GM23338 (cell line): ENCODE data around the gene RALGPS1. TPM values are rescaled to one million over a fixed set of nuclear protein-coding genes. Genes with fewer than 3 reads are reported as not detected.

Source experiments
- ATAC-seq: fragments of 200-7000 bp; cut with Tn5 transposase; 3 replicates; pipeline ENCODE4 v1.9.1; 2020
- DNase-seq: peaks from one replicate; pipeline ENCODE4 v3.0.0-alpha.2; 2015; ENCODE audit warnings: low spot score
- H2AFZ ChIP-seq: fragments of 200-600 bp; sonication (generic); 2 replicates; pipeline ENCODE4 v1.8.0; 2016; ENCODE audit warnings: antibody characterized with exemption, mild to moderate bottlenecking, moderate library complexity
- H3F3A ChIP-seq: fragments of 200-600 bp; sonication (generic); replicated peaks from 2 replicates; pipeline ENCODE4 v1.8.0; 2017; ENCODE audit warnings: antibody characterized with exemption, mixed run types, low read depth
- H3K27ac ChIP-seq: fragments of 200-600 bp; sonication (generic); 2 replicates; pipeline ENCODE4 v1.6.1; 2016; ENCODE audit warnings: low read depth
- H3K27me3 ChIP-seq: fragments of 200-600 bp; sonication (generic); 2 replicates; pipeline ENCODE4 v1.8.0; 2016; ENCODE audit warnings: mild to moderate bottlenecking, mixed run types, moderate library complexity; ENCODE audit not compliant: insufficient read depth
- H3K36me3 ChIP-seq: fragments of 200-600 bp; sonication (generic); 2 replicates; pipeline ENCODE4 v1.8.0; 2016; ENCODE audit warnings: mild to moderate bottlenecking; ENCODE audit not compliant: insufficient read depth
- H3K4me1 ChIP-seq: fragments of 200-600 bp; sonication (generic); 2 replicates; pipeline ENCODE4 v1.8.0; 2016; ENCODE audit warnings: mild to moderate bottlenecking, moderate library complexity; ENCODE audit not compliant: insufficient read depth
- H3K4me2 ChIP-seq: fragments of 200-600 bp; sonication (generic); 2 replicates; pipeline ENCODE4 v1.7.1; 2017; ENCODE audit warnings: mixed run types
- H3K4me3 ChIP-seq: fragments of 200-600 bp; sonication (generic); 2 replicates; pipeline ENCODE4 v1.6.1; 2016; ENCODE audit warnings: mixed run types
- H3K79me2 ChIP-seq: fragments of 200-600 bp; sonication (generic); replicated peaks from 2 replicates; pipeline ENCODE4 v1.8.0; 2017; ENCODE audit warnings: mild to moderate bottlenecking; ENCODE audit not compliant: insufficient read depth
- H3K9me2 ChIP-seq: fragments of 200-600 bp; sonication (generic); 2 replicates; pipeline ENCODE4 v1.8.0; 2017; ENCODE audit not compliant: insufficient read depth
- H4K20me1 ChIP-seq: fragments of 200-600 bp; sonication (generic); replicated peaks from 2 replicates; pipeline ENCODE4 v1.8.0; 2017; ENCODE audit warnings: mild to moderate bottlenecking; ENCODE audit not compliant: insufficient read depth
- H3K27ac Mint-ChIP-seq: 2 replicates; pipeline ENCODE4 v1.8.0; 2020; ENCODE audit warnings: inconsistent platforms, mild to moderate bottlenecking, moderate library complexity, mixed read lengths
- H3K27me3 Mint-ChIP-seq: 3 replicates; pipeline ENCODE4 v1.8.0; 2022; ENCODE audit warnings: low read depth, mild to moderate bottlenecking, moderate library complexity, mixed read lengths, inconsistent platforms; ENCODE audit not compliant: insufficient read depth, poor library complexity
- H3K36me3 Mint-ChIP-seq: 3 replicates; pipeline ENCODE4 v1.8.0; 2021; ENCODE audit warnings: low read depth, mild to moderate bottlenecking, inconsistent platforms, moderate library complexity, mixed read lengths
- H3K4me1 Mint-ChIP-seq: 3 replicates; pipeline ENCODE4 v1.8.0; 2020; ENCODE audit warnings: mild to moderate bottlenecking, inconsistent platforms, mixed read lengths
- H3K4me3 Mint-ChIP-seq: 3 replicates; pipeline ENCODE4 v1.8.0; 2021; ENCODE audit warnings: moderate library complexity, mild to moderate bottlenecking, inconsistent platforms, mixed read lengths
- H3K9me3 Mint-ChIP-seq: 3 replicates; pipeline ENCODE4 v1.8.0; 2020; ENCODE audit warnings: moderate library complexity, mild to moderate bottlenecking, inconsistent platforms, mixed read lengths
- CREB1 ChIP-seq: fragments of 250-450 bp; sonication (Bioruptor Pico); IDR thresholded peaks from 2 replicates; pipeline ENCODE4 v1.5.0; 2020; ENCODE audit warnings: low read depth, mild to moderate bottlenecking, moderate library complexity
- ETS1 ChIP-seq: IDR thresholded peaks from 2 replicates; pipeline ENCODE4 v1.6.1; 2016; ENCODE audit warnings: antibody characterized with exemption
- EZH2 ChIP-seq: fragments of 200-600 bp; sonication (generic); IDR thresholded peaks from one replicate; pipeline ENCODE4 v1.8.0; 2017; ENCODE audit warnings: antibody characterized with exemption, mild to moderate bottlenecking, low read depth; ENCODE audit not compliant: unreplicated experiment
- EZH2phosphoT487 ChIP-seq: fragments of 200-600 bp; sonication (generic); IDR thresholded peaks from one replicate; pipeline ENCODE4 v1.8.1; 2018; ENCODE audit warnings: antibody characterized with exemption; ENCODE audit not compliant: unreplicated experiment
- JUNB ChIP-seq: IDR thresholded peaks from one replicate; pipeline ENCODE4 v1.6.1; 2016; ENCODE audit warnings: antibody characterized with exemption; ENCODE audit not compliant: unreplicated experiment
- NANOG ChIP-seq: IDR thresholded peaks from 2 replicates; pipeline ENCODE4 v1.6.1; 2016; ENCODE audit warnings: antibody characterized with exemption, borderline replicate concordance
- POLR2AphosphoS5 ChIP-seq: IDR thresholded peaks from 2 replicates; pipeline ENCODE4 v1.6.1; 2016; ENCODE audit warnings: antibody characterized with exemption, low read depth
- REST ChIP-seq: IDR thresholded peaks from one replicate; pipeline ENCODE4 v1.6.1; 2018; ENCODE audit warnings: antibody characterized with exemption; ENCODE audit not compliant: unreplicated experiment
- STAT1 ChIP-seq: IDR thresholded peaks from one replicate; pipeline ENCODE4 v1.6.1; 2016; ENCODE audit warnings: antibody characterized with exemption; ENCODE audit not compliant: unreplicated experiment
- ZNF114 ChIP-seq: fragments of 250-450 bp; sonication (Bioruptor Pico); IDR thresholded peaks from 2 replicates; pipeline ENCODE4 v1.5.0; 2020; ENCODE audit warnings: mild to moderate bottlenecking, moderate library complexity
- ZNF331 ChIP-seq: fragments of 250-450 bp; sonication (Bioruptor Pico); IDR thresholded peaks from 2 replicates; pipeline ENCODE4 v1.5.0; 2020; ENCODE audit warnings: low read depth, mild to moderate bottlenecking, moderate library complexity
- ZNF462 ChIP-seq: fragments of 250-450 bp; sonication (Bioruptor Pico); IDR thresholded peaks from 2 replicates; pipeline ENCODE4 v1.5.0; 2020; ENCODE audit warnings: mild to moderate bottlenecking, moderate library complexity
- polyA plus RNA-seq: library from polyadenylated mRNA; unstranded; fragments of >200 nt; fragmentation: Nextera tagmentation; extraction: Ambion mirVana; gene quantifications from 2 replicates; pipeline ENCODE4 v1.2.1, GENCODE V29; 2016
- total RNA-seq: library from RNA; depleted of rRNA; stranded (reverse); fragments of >200 nt; shearing (Covaris generic); gene quantifications from 2 replicates; pipeline ENCODE4 v1.2.3, GENCODE V29; 2014
- TF ChIP-seq, protein P1 (sequence below), 2 experiments: fragments of 200-600 bp in 1 of 2; sonication (generic) in 1 of 2; conservative IDR thresholded peaks; 2 replicates each; pipeline versions ENCODE4 v1.5.1 to v1.6.1; 2016 to 2017; ENCODE audit warnings: antibody characterized with exemption in 2 of 2, low read depth in 2 of 2, mild to moderate bottlenecking in 2 of 2, moderate library complexity in 1 of 2

RALGPS1 gene
- total and polyA plus RNA-seq, 2 experiments from 2014 or later, result 18.2 to 57.1 TPM

DNA sequence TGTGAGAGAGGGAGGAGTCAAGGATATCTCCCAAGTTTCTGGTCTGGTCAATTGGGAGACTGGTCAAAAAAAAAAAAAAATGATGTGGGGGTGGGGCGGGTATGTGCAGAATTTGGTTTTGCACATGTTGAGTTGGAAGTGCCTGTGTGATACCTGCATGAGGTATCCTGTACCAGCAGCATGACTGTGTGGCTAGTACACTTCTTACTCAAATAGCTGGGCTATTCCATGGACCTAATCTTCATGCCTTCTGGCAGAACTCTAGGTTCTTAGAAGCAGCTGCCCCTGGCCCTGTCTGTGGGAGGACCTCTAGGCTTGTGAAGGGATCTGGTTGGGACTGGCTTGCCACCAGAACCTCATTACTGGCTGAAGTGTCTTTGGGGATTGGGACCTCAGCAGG is 93.5 kb downstream of the RALGPS1 start:
- Histone ChIP-seq H3K9me2 (no peaks in the 10 kb centered on the region), H3F3A (no peaks in the 10 kb centered on the region), H4K20me1 (no peaks in the 10 kb centered on the region; the same call in 1 of the 2 replicates), H3K27ac (no peak overlapping the region), H3K27me3 (no peaks in the 10 kb centered on the region), H3K4me1 (no peaks in the 10 kb centered on the region), H2AFZ (no peak overlapping the region), H3K79me2 (no peaks in the 10 kb centered on the region), H3K36me3 (no peaks in the 10 kb centered on the region), H3K4me3 (no peak overlapping the region), H3K4me2 (no peak overlapping the region)
- H3K27me3 Mint-ChIP-seq, result peaks cover 1% of the 10 kb centered on the region
- ATAC-seq, result no peak
- TF ChIP-seq ZNF331 (CRISPR knock-in tag) (no peak), ZNF114 (CRISPR knock-in tag) (no peak), ETS1 (no peak), REST (no peak), NANOG (no peak), EZH2 (no peak), CREB1 (CRISPR knock-in tag) (no peak), JUNB (no peak), STAT1 (no peak), POLR2AphosphoS5 (no peak), ZNF462 (CRISPR knock-in tag) (no peak), EZH2phosphoT487 (no peak)
- TF ChIP-seq, protein P1, sequence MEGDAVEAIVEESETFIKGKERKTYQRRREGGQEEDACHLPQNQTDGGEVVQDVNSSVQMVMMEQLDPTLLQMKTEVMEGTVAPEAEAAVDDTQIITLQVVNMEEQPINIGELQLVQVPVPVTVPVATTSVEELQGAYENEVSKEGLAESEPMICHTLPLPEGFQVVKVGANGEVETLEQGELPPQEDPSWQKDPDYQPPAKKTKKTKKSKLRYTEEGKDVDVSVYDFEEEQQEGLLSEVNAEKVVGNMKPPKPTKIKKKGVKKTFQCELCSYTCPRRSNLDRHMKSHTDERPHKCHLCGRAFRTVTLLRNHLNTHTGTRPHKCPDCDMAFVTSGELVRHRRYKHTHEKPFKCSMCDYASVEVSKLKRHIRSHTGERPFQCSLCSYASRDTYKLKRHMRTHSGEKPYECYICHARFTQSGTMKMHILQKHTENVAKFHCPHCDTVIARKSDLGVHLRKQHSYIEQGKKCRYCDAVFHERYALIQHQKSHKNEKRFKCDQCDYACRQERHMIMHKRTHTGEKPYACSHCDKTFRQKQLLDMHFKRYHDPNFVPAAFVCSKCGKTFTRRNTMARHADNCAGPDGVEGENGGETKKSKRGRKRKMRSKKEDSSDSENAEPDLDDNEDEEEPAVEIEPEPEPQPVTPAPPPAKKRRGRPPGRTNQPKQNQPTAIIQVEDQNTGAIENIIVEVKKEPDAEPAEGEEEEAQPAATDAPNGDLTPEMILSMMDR (conservative IDR thresholded peaks at IDR 0.05; ENCODE audit: low read depth in 2 of 2), result no peak
- H3K9me3 Mint-ChIP-seq, result no peaks in the 10 kb centered on the region; the same call in 2 of the 3 replicates
- no peak for DNase-seq
- H3K4me1 Mint-ChIP-seq, result no peaks in the 10 kb centered on the region; the same call in 2 of the 3 replicates
- no peak overlapping the region for H3K4me3 Mint-ChIP-seq
- no peaks in the 10 kb centered on the region for H3K36me3 Mint-ChIP-seq
- H3K27ac Mint-ChIP-seq, result no peak overlapping the region
